Testis (tissue), 3 donors: Measurements from ENCODE around the gene KMT5B. TPM values are rescaled to one million over a fixed set of nuclear protein-coding genes. Genes with fewer than 3 reads are reported as not detected.

Source experiments
- DNase-seq: peaks from one replicate; pipeline ENCODE4 v3.0.0-alpha.2; 2019
- H3K27ac ChIP-seq, 2 donors: fragments of 200-600 bp; sonication (generic); one replicate each; pipeline ENCODE4 v1.5.1; 2019
- H3K27me3 ChIP-seq: fragments of 200-600 bp; sonication (generic); one replicate; pipeline ENCODE4 v1.5.1; 2019
- H3K36me3 ChIP-seq: fragments of 200-600 bp; sonication (generic); one replicate; pipeline ENCODE4 v1.5.1; 2017; ENCODE audit warnings: low read depth; ENCODE audit errors: missing control alignments
- H3K4me1 ChIP-seq: fragments of 200-600 bp; sonication (generic); one replicate; pipeline ENCODE4 v1.5.1; 2019
- H3K4me3 ChIP-seq, 2 donors: fragments of 200-600 bp; sonication (generic); one replicate each; pipeline ENCODE4 v1.5.1; 2017 to 2019
- H3K9me3 ChIP-seq: fragments of 200-600 bp; sonication (generic); one replicate; pipeline ENCODE4 v1.5.1; 2017
- POLR2A ChIP-seq: fragments of 450-650 bp; IDR thresholded peaks from one replicate; pipeline ENCODE4 v1.6.1; 2017; ENCODE audit warnings: antibody characterized with exemption, mild to moderate bottlenecking, moderate library complexity
- WGBS, 2 donors: methylation state at CpG; one replicate each; pipeline ENCODE4 v1.1.5; 2018; 5-methylcytosine and 5-hydroxymethylcytosine counted together
- intact Hi-C: fragments of 100-400 bp; cut with DNase I; formaldehyde crosslinking; loops from one replicate; pipeline ENCODE4 v1.15.1; 2023; ENCODE audit warnings: low total_unique reads
- polyA plus RNA-seq: library from polyadenylated mRNA; stranded (reverse); fragments of 350-450 nt; fragmentation: Illumina TruSeq; extraction: RNeasy Lipid Tissue Mini Kit (QIAGEN cat#74804); gene quantifications from one replicate; pipeline ENCODE4 v1.2.3, GENCODE V29; 2014; ENCODE audit warnings: low read depth, low replicate concordance; ENCODE audit not compliant: insufficient read depth
- total RNA-seq, 2 donors: library from RNA; depleted of rRNA; stranded (reverse); fragments of >200 nt; gene quantifications; one replicate each; pipeline ENCODE4 v1.2.3, GENCODE V29; 2016
- TF ChIP-seq, protein P1 (sequence below), 3 experiments: fragments of 450-650 bp in 2 of 3; fragments of 200-600 bp in 1 of 3; sonication (generic) in 1 of 3; IDR thresholded peaks; one replicate each; pipeline ENCODE4 v1.5.1; 2016 to 2019; ENCODE audit warnings: antibody characterized with exemption in 3 of 3, mild to moderate bottlenecking in 2 of 3, moderate library complexity in 1 of 3

Gene KMT5B
- total and polyA plus RNA-seq, 3 donors from 2014 or later, result 42.1 to 56.5 (median 44.1) TPM

DNA sequence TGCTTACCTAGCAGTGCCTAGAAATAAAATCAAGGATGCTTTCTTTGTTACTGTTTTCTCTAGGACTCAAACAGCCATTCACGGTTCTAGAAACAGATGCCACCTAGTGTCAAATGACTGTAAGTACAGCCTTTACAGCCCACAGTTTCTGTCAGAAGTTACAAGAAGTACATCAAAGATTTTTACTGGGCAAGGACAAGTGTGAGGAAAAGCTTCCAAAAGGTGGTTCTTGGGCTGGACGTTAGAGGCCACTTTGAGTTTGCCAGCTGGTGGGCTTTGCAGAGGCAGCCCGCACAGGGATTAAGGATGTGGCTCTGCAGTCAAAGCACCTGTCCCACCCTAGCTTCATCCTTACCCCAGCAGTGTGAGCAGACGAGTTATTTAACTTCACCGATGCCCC lies 6.9 kb downstream of the KMT5B start:
- Histone ChIP-seq H3K4me3 (no peak overlapping the region), H3K27me3 (no peaks in the 10 kb centered on the region), H3K4me1 (peaks cover 21% of the 10 kb centered on the region), H3K9me3 (no peaks in the 10 kb centered on the region), H3K36me3 (no peaks in the 10 kb centered on the region), H3K27ac (no peak overlapping the region)
- WGBS, 2 donors, result 37 to 39% methylated on average over 5 of the region's 5 CpGs
- TF ChIP-seq POLR2A, result no peak
- TF ChIP-seq, protein P1, sequence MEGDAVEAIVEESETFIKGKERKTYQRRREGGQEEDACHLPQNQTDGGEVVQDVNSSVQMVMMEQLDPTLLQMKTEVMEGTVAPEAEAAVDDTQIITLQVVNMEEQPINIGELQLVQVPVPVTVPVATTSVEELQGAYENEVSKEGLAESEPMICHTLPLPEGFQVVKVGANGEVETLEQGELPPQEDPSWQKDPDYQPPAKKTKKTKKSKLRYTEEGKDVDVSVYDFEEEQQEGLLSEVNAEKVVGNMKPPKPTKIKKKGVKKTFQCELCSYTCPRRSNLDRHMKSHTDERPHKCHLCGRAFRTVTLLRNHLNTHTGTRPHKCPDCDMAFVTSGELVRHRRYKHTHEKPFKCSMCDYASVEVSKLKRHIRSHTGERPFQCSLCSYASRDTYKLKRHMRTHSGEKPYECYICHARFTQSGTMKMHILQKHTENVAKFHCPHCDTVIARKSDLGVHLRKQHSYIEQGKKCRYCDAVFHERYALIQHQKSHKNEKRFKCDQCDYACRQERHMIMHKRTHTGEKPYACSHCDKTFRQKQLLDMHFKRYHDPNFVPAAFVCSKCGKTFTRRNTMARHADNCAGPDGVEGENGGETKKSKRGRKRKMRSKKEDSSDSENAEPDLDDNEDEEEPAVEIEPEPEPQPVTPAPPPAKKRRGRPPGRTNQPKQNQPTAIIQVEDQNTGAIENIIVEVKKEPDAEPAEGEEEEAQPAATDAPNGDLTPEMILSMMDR (IDR thresholded peaks at IDR 0.05), result peak; percentile 67 to 82 (median 79)
- no peak for DNase-seq
- intact Hi-C loops, result no loop called here

DNA sequence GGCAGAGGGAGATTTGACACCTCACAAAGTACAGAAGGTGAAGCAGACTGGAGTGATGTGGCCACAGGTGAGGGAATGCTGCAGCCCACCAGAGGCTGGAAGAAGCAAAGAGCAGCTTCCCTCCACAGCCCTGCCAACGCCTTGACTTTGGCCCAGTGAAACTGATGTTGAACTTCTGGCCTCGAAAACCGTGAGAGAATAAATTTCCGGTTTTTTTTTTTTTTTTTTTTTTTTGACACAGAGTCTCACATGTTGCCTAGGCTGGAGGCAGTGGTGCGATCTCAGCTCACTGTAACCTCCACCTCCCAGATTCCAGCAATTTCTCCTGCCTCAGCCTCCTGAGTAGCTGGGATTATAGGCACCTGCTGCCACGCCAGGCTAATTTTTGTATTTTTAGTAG lies 8.7 kb downstream of the KMT5B start:
- Histone ChIP-seq H3K27ac (no peak overlapping the region), H3K36me3 (no peaks in the 10 kb centered on the region), H3K9me3 (no peaks in the 10 kb centered on the region), H3K27me3 (no peaks in the 10 kb centered on the region), H3K4me1 (peaks cover 23% of the 10 kb centered on the region), H3K4me3 (no peak overlapping the region)
- no peak for DNase-seq
- WGBS, 2 donors, result 70 to 76% methylated on average over 6 of the region's 6 CpGs
- intact Hi-C loops, result no loop called here
- TF ChIP-seq, protein P1 (IDR thresholded peaks at IDR 0.05), result no peak
- TF ChIP-seq POLR2A, result no peak

GRCh38 chr11:68202165-68202564 lies 10.9 kb downstream of the KMT5B start:
- no peak for TF ChIP-seq POLR2A
- TF ChIP-seq, protein P1 (IDR thresholded peaks at IDR 0.05), result no peak
- 79 to 81% methylated on average over 2 of the region's 2 CpGs for WGBS, 2 donors
- Histone ChIP-seq H3K4me1 (peaks cover 14% of the 10 kb centered on the region), H3K36me3 (no peaks in the 10 kb centered on the region), H3K4me3 (no peak overlapping the region), H3K9me3 (no peaks in the 10 kb centered on the region), H3K27ac (no peak overlapping the region), H3K27me3 (no peaks in the 10 kb centered on the region)
- DNase-seq, result no peak
- intact Hi-C loops, result no loop called here

DNA sequence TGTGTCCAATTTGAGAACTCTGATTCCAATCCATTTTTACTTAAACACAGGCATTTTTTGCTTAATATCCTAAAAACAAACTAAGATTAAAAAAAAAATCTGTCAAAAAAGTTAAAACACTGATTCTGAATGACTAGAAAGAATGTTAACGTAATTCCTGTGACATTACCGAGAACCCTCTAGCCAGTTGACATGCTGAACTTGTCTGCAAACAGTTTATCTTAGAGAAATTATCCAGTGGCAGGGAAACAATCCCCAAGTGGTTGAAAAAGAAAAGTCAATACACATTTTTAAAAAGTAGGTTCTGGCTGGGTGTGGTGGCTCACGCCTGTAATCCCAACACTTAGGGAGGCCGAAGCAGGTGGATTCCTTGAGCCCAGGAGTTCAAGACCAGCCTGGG lies 11.6 kb downstream of the KMT5B start:
- no peaks in the 10 kb centered on the region for H3K9me3 ChIP-seq
- H3K27me3 ChIP-seq, result no peaks in the 10 kb centered on the region
- no peak overlapping the region for H3K4me3 ChIP-seq
- TF ChIP-seq, protein P1 (IDR thresholded peaks at IDR 0.05), result no peak
- no peak for TF ChIP-seq POLR2A
- peaks cover 14% of the 10 kb centered on the region for H3K4me1 ChIP-seq
- no peaks in the 10 kb centered on the region for H3K36me3 ChIP-seq
- intact Hi-C loops, result no loop called here
- no peak for DNase-seq
- H3K27ac ChIP-seq, result no peak overlapping the region
- WGBS, 2 donors, result 91 to 94% methylated on average over 4 of the region's 4 CpGs

- Histone ChIP-seq H3K4me1 (peaks cover 10% of the 10 kb centered on the region), H3K4me3 (no peak overlapping the region), H3K36me3 (no peaks in the 10 kb centered on the region), H3K27ac (no peak overlapping the region), H3K9me3 (no peaks in the 10 kb centered on the region), H3K27me3 (no peaks in the 10 kb centered on the region)
- TF ChIP-seq, protein P1 (IDR thresholded peaks at IDR 0.05), result no peak
- no peak for TF ChIP-seq POLR2A
- 59% methylated on average over 3 of the region's 3 CpGs for WGBS, 2 donors
- intact Hi-C loops, result no loop called here
- DNase-seq, result no peak
Observed at GRCh38 chr11:68200639-68201038, 12.5 kb downstream of the KMT5B start.
